CD4-positive, alpha-beta T cell (primary cell): ENCODE data around the gene UPP2. TPM values are rescaled to one million over a fixed set of nuclear protein-coding genes. Genes with fewer than 3 reads are reported as not detected.

Experiments
- ATAC-seq: fragments of 200-7000 bp; cut with Tn5 transposase; one replicate; pipeline ENCODE4 v1.10.0; 2022; ENCODE audit warnings: mild to moderate bottlenecking; ENCODE audit not compliant: poor library complexity
- CTCF ChIA-PET: fragments of 350-600 bp; sonication (Branson Sonifier 250); formaldehyde crosslinking; loops from one replicate; lab custom pipeline; 2021; ENCODE audit warnings: antibody characterized with exemption, inconsistent platforms; lab: Charles Lee
- POLR2A ChIA-PET: fragments of 350-600 bp; sonication (Branson Sonifier 250); formaldehyde crosslinking; loops from one replicate; lab custom pipeline; 2021; ENCODE audit warnings: antibody characterized with exemption, inconsistent platforms; lab: Charles Lee
- DNase-seq, 14 experiments: peaks; one replicate each; pipeline ENCODE4 v3.0.0-alpha.2; 2013 to 2020; ENCODE audit warnings: mixed read lengths in 2 of 14
- H3K27ac ChIP-seq, 2 donors: one replicate each; pipeline versions ENCODE4 v1.5.1 to v1.7.0; 2013; ENCODE audit warnings: low read length in 2 of 2, low read depth in 1 of 2, mild to moderate bottlenecking in 1 of 2
- H3K27me3 ChIP-seq, 2 experiments: 1 replicate in 1 of 2; 2 replicates in 1 of 2; pipeline versions ENCODE4 v1.6.1 to v1.7.0; 2013; ENCODE audit warnings: low read length in 2 of 2, control low read depth in 1 of 2, mild to moderate bottlenecking in 1 of 2, moderate library complexity in 1 of 2; ENCODE audit not compliant: insufficient read depth in 2 of 2, control insufficient read depth in 1 of 2
- H3K36me3 ChIP-seq: one replicate; pipeline ENCODE4 v1.6.1; 2013; ENCODE audit warnings: low read length, control low read depth; ENCODE audit not compliant: insufficient read depth
- H3K4me1 ChIP-seq: one replicate; pipeline ENCODE4 v1.6.1; 2013; ENCODE audit warnings: low read length, control low read depth; ENCODE audit not compliant: insufficient read depth
- H3K4me3 ChIP-seq: one replicate; pipeline ENCODE4 v1.5.1; 2013; ENCODE audit warnings: mild to moderate bottlenecking, low read length, moderate library complexity
- H3K9me3 ChIP-seq, 2 experiments: 1 replicate in 1 of 2; 2 replicates in 1 of 2; pipeline versions ENCODE4 v1.6.1 to v1.7.0; 2013; ENCODE audit warnings: low read length in 2 of 2, mild to moderate bottlenecking in 2 of 2, control low read depth in 1 of 2, moderate library complexity in 1 of 2; ENCODE audit not compliant: control insufficient read depth in 1 of 2, insufficient read depth in 1 of 2
- H3K27ac Mint-ChIP-seq: one replicate; pipeline ENCODE4 v1.8.0; 2020; ENCODE audit warnings: mixed read lengths
- H3K27me3 Mint-ChIP-seq: one replicate; pipeline ENCODE4 v1.8.0; 2021; ENCODE audit warnings: mixed read lengths
- H3K36me3 Mint-ChIP-seq: one replicate; pipeline ENCODE4 v1.8.0; 2021; ENCODE audit warnings: low read depth, mixed read lengths
- H3K4me1 Mint-ChIP-seq: one replicate; pipeline ENCODE4 v1.8.0; 2021; ENCODE audit warnings: low read depth, mixed read lengths
- H3K4me3 Mint-ChIP-seq: one replicate; pipeline ENCODE4 v1.8.0; 2020; ENCODE audit warnings: mild to moderate bottlenecking, mixed read lengths
- H3K9me3 Mint-ChIP-seq: one replicate; pipeline ENCODE4 v1.8.0; 2020; ENCODE audit warnings: mixed read lengths
- intact Hi-C, 2 experiments: fragments of 100-400 bp; cut with DNase I in 1 of 2; cut with micrococcal nuclease in 1 of 2; formaldehyde crosslinking; loops; one replicate each; pipeline versions ENCODE4 v1.15.1 to v1.9.0; 2023 to 2025; cut with DNase I, micrococcal nuclease
- total RNA-seq, 174 experiments: library from RNA in 2 of 174; stranded (reverse) in 2 of 174; gene quantifications; one replicate each; pipeline ENCODE4 v1.2.3 and lab custom pipeline; 2021 to 2026
- TF ChIP-seq, protein P1 (sequence below): fragments of 200-600 bp; IDR thresholded peaks from one replicate; pipeline ENCODE4 v1.8.0; 2022; ENCODE audit warnings: antibody characterized with exemption, mild to moderate bottlenecking

The UPP2 gene
- total RNA-seq, 2 experiments from 2014 or later, result not detected

DNA sequence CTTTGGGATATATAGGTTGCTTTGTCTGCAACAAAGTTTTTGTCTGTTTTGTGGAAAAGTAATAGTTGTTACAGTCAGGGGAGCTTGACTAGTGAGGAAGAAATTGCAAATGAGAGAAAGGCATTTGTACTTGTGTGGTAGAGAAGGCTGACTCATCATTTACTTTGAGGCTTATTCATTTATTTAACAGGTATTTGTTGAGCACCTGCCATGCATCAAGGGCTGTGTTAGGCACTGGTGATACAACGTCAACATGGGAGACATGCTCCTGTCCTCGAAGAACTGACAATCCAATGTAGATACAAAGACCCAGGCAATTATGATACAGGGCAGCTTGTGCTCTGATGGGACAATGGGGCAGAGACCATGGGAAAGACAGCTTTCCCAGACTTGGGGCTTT, 79.5 kb downstream of the UPP2 start:
- Histone ChIP-seq H3K36me3 (no peaks in the 10 kb centered on the region), H3K4me3 (no peak overlapping the region), H3K27ac (no peak overlapping the region), H3K4me1 (no peaks in the 10 kb centered on the region), H3K9me3 (no peaks in the 10 kb centered on the region), H3K27me3 (peaks cover 7 to 12% of the 10 kb centered on the region in 2 experiments)
- DNase-seq (no peak), ATAC-seq (no peak)
- CTCF ChIA-PET, result no interaction called here
- H3K4me1 Mint-ChIP-seq, result no peaks in the 10 kb centered on the region
- POLR2A ChIA-PET, result no interaction called here
- intact Hi-C loops, result loop anchor here in 1 of 2 experiments (5.0 kb wide), 1 partner anchor 571 kb away; no protein-coding TSS in a partner anchor
- no peak overlapping the region for H3K27ac Mint-ChIP-seq
- TF ChIP-seq, protein P1, sequence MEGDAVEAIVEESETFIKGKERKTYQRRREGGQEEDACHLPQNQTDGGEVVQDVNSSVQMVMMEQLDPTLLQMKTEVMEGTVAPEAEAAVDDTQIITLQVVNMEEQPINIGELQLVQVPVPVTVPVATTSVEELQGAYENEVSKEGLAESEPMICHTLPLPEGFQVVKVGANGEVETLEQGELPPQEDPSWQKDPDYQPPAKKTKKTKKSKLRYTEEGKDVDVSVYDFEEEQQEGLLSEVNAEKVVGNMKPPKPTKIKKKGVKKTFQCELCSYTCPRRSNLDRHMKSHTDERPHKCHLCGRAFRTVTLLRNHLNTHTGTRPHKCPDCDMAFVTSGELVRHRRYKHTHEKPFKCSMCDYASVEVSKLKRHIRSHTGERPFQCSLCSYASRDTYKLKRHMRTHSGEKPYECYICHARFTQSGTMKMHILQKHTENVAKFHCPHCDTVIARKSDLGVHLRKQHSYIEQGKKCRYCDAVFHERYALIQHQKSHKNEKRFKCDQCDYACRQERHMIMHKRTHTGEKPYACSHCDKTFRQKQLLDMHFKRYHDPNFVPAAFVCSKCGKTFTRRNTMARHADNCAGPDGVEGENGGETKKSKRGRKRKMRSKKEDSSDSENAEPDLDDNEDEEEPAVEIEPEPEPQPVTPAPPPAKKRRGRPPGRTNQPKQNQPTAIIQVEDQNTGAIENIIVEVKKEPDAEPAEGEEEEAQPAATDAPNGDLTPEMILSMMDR, result no peak
- no peaks in the 10 kb centered on the region for H3K9me3 Mint-ChIP-seq
- H3K27me3 Mint-ChIP-seq, result peaks cover 42% of the 10 kb centered on the region
- no peak overlapping the region for H3K4me3 Mint-ChIP-seq
- no peaks in the 10 kb centered on the region for H3K36me3 Mint-ChIP-seq

GRCh38 chr2:158182676-158183295, 81.1 kb downstream of the UPP2 start:
- H3K27ac Mint-ChIP-seq, result no peak overlapping the region
- Histone ChIP-seq H3K27me3 (peaks cover 7 to 12% of the 10 kb centered on the region in 2 experiments), H3K9me3 (no peaks in the 10 kb centered on the region), H3K27ac (no peak overlapping the region), H3K36me3 (no peaks in the 10 kb centered on the region), H3K4me3 (no peak overlapping the region), H3K4me1 (no peaks in the 10 kb centered on the region)
- TF ChIP-seq, protein P1, result no peak
- no peaks in the 10 kb centered on the region for H3K36me3 Mint-ChIP-seq
- ChIA-PET CTCF (interaction anchor here (1.0 kb wide), 1 partner anchor 11 kb away, joined by 3 read pairs; no protein-coding TSS in a partner anchor), POLR2A (no interaction called here)
- peaks cover 42% of the 10 kb centered on the region for H3K27me3 Mint-ChIP-seq
- no peaks in the 10 kb centered on the region for H3K9me3 Mint-ChIP-seq
- intact Hi-C loops, result loop anchor here in 1 of 2 experiments (5.0 kb wide), 1 partner anchor 570 kb away; no protein-coding TSS in a partner anchor
- ATAC-seq (no peak), DNase-seq (no peak)
- no peaks in the 10 kb centered on the region for H3K4me1 Mint-ChIP-seq
- no peak overlapping the region for H3K4me3 Mint-ChIP-seq

- Histone ChIP-seq H3K27me3 (peaks cover 7 to 12% of the 10 kb centered on the region in 2 experiments), H3K9me3 (no peaks in the 10 kb centered on the region), H3K4me3 (no peak overlapping the region), H3K27ac (no peak overlapping the region), H3K36me3 (no peaks in the 10 kb centered on the region), H3K4me1 (no peaks in the 10 kb centered on the region)
- intact Hi-C loops, result loop anchor here in 1 of 2 experiments (5.0 kb wide), 1 partner anchor 568 kb away; no protein-coding TSS in a partner anchor
- Mint-ChIP-seq H3K27me3 (peaks cover 33% of the 10 kb centered on the region), H3K36me3 (no peaks in the 10 kb centered on the region), H3K4me3 (no peak overlapping the region), H3K9me3 (no peaks in the 10 kb centered on the region), H3K27ac (no peak overlapping the region), H3K4me1 (no peaks in the 10 kb centered on the region)
- ChIA-PET CTCF (no interaction called here), POLR2A (no interaction called here)
- TF ChIP-seq, protein P1, result no peak
- ATAC-seq (no peak), DNase-seq (no peak)
These were observed 82.3 kb downstream of the UPP2 start for GRCh38 chr2:158184001-158184400.
